Sigmoid colon (tissue), 7 donors: Measurements from ENCODE around the gene C2CD4C. TPM values are rescaled to one million over a fixed set of nuclear protein-coding genes. Genes with fewer than 3 reads are reported as not detected.
A peak's percentile ranks its signal among the peaks of the same experiment; 100 is the strongest.

Experiments used
- DNase-seq: peaks from one replicate; pipeline ENCODE4 v3.0.0-alpha.2; 2019
- H3K27ac ChIP-seq, 4 donors: fragments of 200-600 bp; sonication (generic); one replicate each; pipeline ENCODE4 v1.5.1; 2016 to 2019; ENCODE audit warnings: mild to moderate bottlenecking in 1 of 4
- H3K27me3 ChIP-seq, 3 donors: fragments of 200-600 bp; sonication (generic); one replicate each; pipeline ENCODE4 v1.5.1; 2019; ENCODE audit warnings: mild to moderate bottlenecking in 1 of 3
- H3K36me3 ChIP-seq, 4 donors: fragments of 200-600 bp; sonication (generic); one replicate each; pipeline ENCODE4 v1.5.1; 2016 to 2019
- H3K4me1 ChIP-seq, 4 donors: fragments of 200-600 bp; sonication (generic); one replicate each; pipeline ENCODE4 v1.5.1; 2017 to 2019
- H3K4me3 ChIP-seq, 4 donors: fragments of 200-600 bp; sonication (generic); one replicate each; pipeline ENCODE4 v1.5.1; 2017 to 2019; ENCODE audit warnings: mild to moderate bottlenecking in 2 of 4, moderate library complexity in 1 of 4
- H3K9me3 ChIP-seq, 4 donors: fragments of 200-600 bp in 3 of 4; sonication (generic) in 3 of 4; one replicate each; pipeline versions ENCODE4 v1.5.1 to v1.6.1; 2013 to 2019
- EP300 ChIP-seq, 4 donors: sonication (generic); formaldehyde crosslinking; IDR thresholded peaks; one replicate each; pipeline ENCODE4 v1.6.1; 2017; ENCODE audit warnings: antibody characterized with exemption in 4 of 4
- POLR2A ChIP-seq, 2 donors: fragments of 450-650 bp; IDR thresholded peaks; one replicate each; pipeline ENCODE4 v1.6.1; 2016; ENCODE audit warnings: antibody characterized with exemption in 2 of 2, mild to moderate bottlenecking in 2 of 2, moderate library complexity in 2 of 2
- POLR2AphosphoS5 ChIP-seq, 4 donors: sonication (generic); formaldehyde crosslinking; IDR thresholded peaks; one replicate each; pipeline ENCODE4 v1.6.1; 2017; ENCODE audit warnings: antibody characterized with exemption in 4 of 4
- WGBS, 2 donors: extraction: QIAGEN DNeasy Blood & Tissue Kit; methylation state at CpG; one replicate each; pipeline ENCODE4 v1.1.7; 2013; 5-methylcytosine and 5-hydroxymethylcytosine counted together
- intact Hi-C: fragments of 100-400 bp; cut with DNase I; formaldehyde crosslinking; loops from one replicate; pipeline ENCODE4 v1.15.1; 2023
- polyA plus RNA-seq, 3 donors: library from polyadenylated mRNA; stranded (reverse); fragments of 200-250 nt; gene quantifications; one replicate each; pipeline ENCODE4 v1.2.3, GENCODE V29; 2013
- total RNA-seq, 4 donors: library from RNA; depleted of rRNA; stranded (reverse); fragments of >200 nt; gene quantifications; one replicate each; pipeline ENCODE4 v1.1.0, GENCODE V29; 2016
- TF ChIP-seq, protein P1 (sequence below), 4 experiments: fragments of 450-650 bp in 3 of 4; fragments of 200-600 bp in 1 of 4; IDR thresholded peaks; one replicate each; pipeline ENCODE4 v1.5.1; 2016 to 2019; ENCODE audit warnings: antibody characterized with exemption in 4 of 4, mild to moderate bottlenecking in 3 of 4, moderate library complexity in 2 of 4
- donor health status: healthy with polysubstance abuse.
- donor health status: Bipolar disorder and iron deficiency.
- donor health status: healthy.

Gene C2CD4C
- total and polyA plus RNA-seq, 7 donors, result under 0.01 to 1.2 (median 0.76) TPM; not detected in 1

DNA sequence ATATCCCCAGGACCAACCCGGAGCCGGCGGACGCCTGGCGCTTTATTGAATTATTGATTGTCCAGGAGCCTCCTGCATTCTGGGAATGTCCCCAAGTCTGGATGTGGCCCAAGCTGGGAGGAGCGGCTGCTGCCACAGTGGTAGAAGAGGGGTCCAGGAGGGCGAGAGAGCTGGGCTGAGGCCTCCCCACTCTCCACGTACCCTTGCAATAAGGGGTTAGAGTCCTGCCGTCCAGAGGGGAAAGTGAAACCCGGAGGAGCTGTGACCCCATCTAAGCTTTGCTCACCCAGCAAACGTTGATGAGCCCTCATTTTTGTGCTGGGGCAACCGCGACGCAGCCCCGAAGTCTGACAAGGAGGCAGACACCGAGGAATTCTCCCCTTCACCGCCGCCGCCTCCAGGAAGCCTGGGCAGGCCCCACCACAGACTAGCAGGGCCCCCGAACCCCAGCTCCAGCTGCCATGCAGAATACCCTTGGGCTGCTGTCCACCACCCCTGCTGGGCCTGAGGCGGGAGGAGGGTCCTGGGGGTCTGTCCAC lies 1.4 kb upstream of the C2CD4C start:
- peaks cover 28 to 70% (median 67%) of the 10 kb centered on the region in 3 donors for H3K27me3 ChIP-seq

DNA sequence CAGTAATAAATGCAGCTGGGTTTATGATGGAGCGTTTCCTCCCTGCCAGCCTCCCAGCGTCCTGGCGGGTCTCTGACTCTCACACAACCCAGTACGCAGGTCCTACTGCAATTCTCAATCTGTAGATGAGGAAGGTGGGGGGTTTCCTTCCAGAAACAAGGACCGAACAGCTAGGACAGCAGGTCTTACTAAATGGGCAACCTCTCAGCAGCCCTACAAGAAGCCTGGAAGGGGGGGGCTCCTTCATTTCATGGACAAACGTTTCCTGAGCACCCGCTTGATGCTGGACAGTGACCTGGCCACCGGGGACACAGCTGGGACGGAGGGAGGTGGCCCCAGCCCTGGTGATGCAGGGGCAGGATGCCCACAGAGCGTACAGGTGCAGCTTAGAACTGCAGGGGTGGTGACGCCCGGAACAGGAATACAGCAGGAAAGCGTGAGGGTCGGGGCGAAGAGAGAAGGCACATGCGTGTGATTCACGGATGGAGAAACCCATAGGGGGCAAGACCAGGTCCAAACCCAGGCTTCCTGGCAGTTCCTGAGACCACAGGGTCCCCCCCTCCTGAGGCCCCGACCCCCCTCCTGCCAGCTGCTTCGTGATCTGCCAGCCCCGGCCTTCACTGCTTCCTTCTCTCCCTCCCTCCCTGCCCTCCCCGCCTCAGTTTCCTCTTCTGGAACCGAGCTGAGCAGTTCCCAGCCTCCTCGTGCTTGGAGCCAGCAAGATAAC lies 732 bp upstream of the C2CD4C start:
- Histone ChIP-seq H3K4me1 (peaks cover 0 to 24% (median 21%) of the 10 kb centered on the region in 4 donors), H3K27me3 (peaks cover 28 to 74% (median 71%) of the 10 kb centered on the region in 3 donors), H3K36me3 (no peaks in the 10 kb centered on the region), H3K4me3 (peak overlapping the region in 3 of 4 donors; percentile 41 to 53 (median 48)), H3K27ac (no peak overlapping the region), H3K9me3 (no peaks in the 10 kb centered on the region)
- TF ChIP-seq, protein P1, sequence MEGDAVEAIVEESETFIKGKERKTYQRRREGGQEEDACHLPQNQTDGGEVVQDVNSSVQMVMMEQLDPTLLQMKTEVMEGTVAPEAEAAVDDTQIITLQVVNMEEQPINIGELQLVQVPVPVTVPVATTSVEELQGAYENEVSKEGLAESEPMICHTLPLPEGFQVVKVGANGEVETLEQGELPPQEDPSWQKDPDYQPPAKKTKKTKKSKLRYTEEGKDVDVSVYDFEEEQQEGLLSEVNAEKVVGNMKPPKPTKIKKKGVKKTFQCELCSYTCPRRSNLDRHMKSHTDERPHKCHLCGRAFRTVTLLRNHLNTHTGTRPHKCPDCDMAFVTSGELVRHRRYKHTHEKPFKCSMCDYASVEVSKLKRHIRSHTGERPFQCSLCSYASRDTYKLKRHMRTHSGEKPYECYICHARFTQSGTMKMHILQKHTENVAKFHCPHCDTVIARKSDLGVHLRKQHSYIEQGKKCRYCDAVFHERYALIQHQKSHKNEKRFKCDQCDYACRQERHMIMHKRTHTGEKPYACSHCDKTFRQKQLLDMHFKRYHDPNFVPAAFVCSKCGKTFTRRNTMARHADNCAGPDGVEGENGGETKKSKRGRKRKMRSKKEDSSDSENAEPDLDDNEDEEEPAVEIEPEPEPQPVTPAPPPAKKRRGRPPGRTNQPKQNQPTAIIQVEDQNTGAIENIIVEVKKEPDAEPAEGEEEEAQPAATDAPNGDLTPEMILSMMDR (IDR thresholded peaks at IDR 0.05), result no peak
- TF ChIP-seq POLR2A (IDR thresholded peaks at IDR 0.05) (no peak), EP300 (IDR thresholded peaks at IDR 0.05) (no peak), POLR2AphosphoS5 (IDR thresholded peaks at IDR 0.05) (no peak)
- intact Hi-C loops, result no loop called here
- 2 to 5% methylated on average over 23 of the region's 23 CpGs for WGBS, 2 donors
- peak; percentile 64 for DNase-seq

More for the DNA sequence above, 1.4 kb upstream of the C2CD4C start:
- intact Hi-C loops, result no loop called here
- Histone ChIP-seq H3K4me3 (no peak overlapping the region), H3K36me3 (no peaks in the 10 kb centered on the region), H3K4me1 (peaks cover 0 to 24% (median 21%) of the 10 kb centered on the region in 4 donors), H3K27ac (no peak overlapping the region), H3K9me3 (no peaks in the 10 kb centered on the region)
- TF ChIP-seq POLR2AphosphoS5 (IDR thresholded peaks at IDR 0.05) (no peak), POLR2A (IDR thresholded peaks at IDR 0.05) (no peak), EP300 (IDR thresholded peaks at IDR 0.05) (no peak)
- TF ChIP-seq, protein P1 (IDR thresholded peaks at IDR 0.05), result no peak
- no peak for DNase-seq
- whole genome bisulfite sequencing, 2 donors, result 30 to 65% methylated on average over 21 of the region's 21 CpGs

DNA sequence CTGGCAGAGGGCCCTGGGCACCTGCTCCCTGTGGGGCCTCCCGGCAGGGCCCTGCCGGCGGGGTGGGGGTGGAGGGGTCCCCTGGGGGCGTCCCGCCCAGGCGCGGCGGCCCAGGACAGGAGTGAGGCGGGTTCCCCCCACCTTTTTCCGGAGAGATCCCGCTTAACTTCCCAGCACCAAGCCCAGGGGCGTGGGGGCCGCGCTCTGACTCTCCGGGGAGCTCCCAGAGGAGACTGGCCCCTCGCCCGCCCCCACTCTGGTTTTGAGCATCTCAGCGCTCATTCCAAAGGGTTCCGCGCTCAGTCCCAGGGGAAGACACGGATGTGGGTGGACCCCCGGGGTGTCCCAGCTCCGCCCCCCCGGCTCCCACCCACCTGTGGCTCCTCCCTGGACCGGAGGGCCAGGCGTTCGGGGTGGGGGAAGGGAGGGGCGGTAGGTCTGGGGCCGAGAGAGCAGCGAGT lies 476 bp downstream of the C2CD4C start:
- peak overlapping the region; percentile 22 to 53 (median 44) for H3K4me3 ChIP-seq
- intact Hi-C loops, result no loop called here
- H3K4me1 ChIP-seq, result peaks cover 0 to 24% (median 21%) of the 10 kb centered on the region in 4 donors
- 3 to 4% methylated on average over 30 of the region's 30 CpGs for WGBS, 2 donors
- H3K36me3 ChIP-seq, result no peaks in the 10 kb centered on the region
- TF ChIP-seq, protein P1 (IDR thresholded peaks at IDR 0.05), result no peak
- TF ChIP-seq POLR2A (IDR thresholded peaks at IDR 0.05), result no peak
- TF ChIP-seq POLR2AphosphoS5 (IDR thresholded peaks at IDR 0.05), result no peak
- no peak for TF ChIP-seq EP300 (IDR thresholded peaks at IDR 0.05)
- no peak overlapping the region for H3K27ac ChIP-seq
- peaks cover 28 to 77% (median 74%) of the 10 kb centered on the region in 3 donors for H3K27me3 ChIP-seq
- H3K9me3 ChIP-seq, result no peaks in the 10 kb centered on the region
- peak; percentile 63 for DNase-seq

DNA sequence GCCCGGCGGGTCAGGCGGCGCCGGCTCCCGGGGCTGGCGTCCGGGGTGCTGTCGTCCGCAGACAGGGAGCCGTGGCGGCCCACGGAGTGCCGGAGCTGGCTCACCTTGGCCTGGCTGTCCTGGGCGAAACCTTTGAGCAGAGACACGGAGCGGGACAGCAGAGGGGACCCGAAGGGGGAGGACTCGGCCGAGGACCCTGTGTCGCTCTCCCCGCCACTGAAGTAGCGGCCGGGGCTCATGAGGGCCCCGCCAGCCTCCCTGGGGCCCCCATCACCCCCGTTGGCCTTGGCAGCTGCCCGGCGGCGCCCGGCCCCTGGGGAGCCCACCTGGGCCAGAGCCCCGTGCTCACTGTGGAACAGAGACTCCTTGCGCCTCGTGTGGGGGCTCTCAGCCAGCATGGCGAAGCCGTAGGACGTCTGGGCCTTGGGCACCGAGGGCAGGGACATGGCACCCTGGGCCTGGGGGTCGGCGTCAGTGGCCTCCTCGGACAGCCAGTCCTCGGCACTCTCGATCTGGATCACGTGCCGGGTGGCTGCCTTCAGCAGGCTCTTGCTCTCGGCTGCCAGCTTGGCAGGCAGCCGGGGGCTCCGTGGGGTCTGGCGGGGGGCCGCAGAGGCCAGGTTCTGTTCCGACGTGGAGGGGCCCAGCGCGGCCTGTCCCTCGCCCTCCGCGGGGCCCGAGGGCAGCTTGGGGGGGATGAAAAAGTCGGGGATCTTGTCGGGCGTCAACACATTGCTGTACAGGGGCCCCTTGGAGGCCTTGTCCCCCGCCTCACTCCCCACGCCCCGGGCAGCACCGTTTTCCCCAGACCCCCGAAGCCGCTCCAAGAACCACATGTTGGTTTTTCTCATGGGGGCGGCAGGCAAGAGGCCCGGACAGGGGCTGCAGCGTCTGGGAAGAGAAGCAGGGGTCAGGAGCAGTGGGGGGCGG lies 1.2 kb downstream of the C2CD4C start:
- Histone ChIP-seq H3K27ac (no peak overlapping the region), H3K36me3 (no peaks in the 10 kb centered on the region), H3K4me3 (peak overlapping the region in 1 of 4 donors; percentile 48), H3K4me1 (peaks cover 0 to 24% (median 21%) of the 10 kb centered on the region in 4 donors), H3K9me3 (no peaks in the 10 kb centered on the region), H3K27me3 (peaks cover 28 to 84% (median 80%) of the 10 kb centered on the region in 3 donors)
- no peak for DNase-seq
- WGBS, 2 donors, result 71 to 75% methylated on average over 70 of the region's 70 CpGs
- intact Hi-C loops, result no loop called here
- no peak for TF ChIP-seq POLR2A (IDR thresholded peaks at IDR 0.05)
- TF ChIP-seq, protein P1 (IDR thresholded peaks at IDR 0.05), result no peak
- no peak for TF ChIP-seq EP300 (IDR thresholded peaks at IDR 0.05)
- TF ChIP-seq POLR2AphosphoS5 (IDR thresholded peaks at IDR 0.05), result no peak
